ENCODE data around the gene WNK2. TPM values are rescaled to one million over a fixed set of nuclear protein-coding genes. Genes with fewer than 3 reads are reported as not detected.

The WNK2 gene
- total RNA-seq, 1 donor from 2014 or later: 6.2 TPM

GRCh38 chr9:93238953-93239925, 55.3 kb downstream of the WNK2 start:
- Mint-ChIP-seq H3K9me3 (no peaks in the 10 kb centered on the region), H3K27ac (no peak overlapping the region), H3K4me1 (peaks cover 24% of the 10 kb centered on the region), H3K27me3 (ENCODE audit: insufficient read depth, low read depth) (peaks cover 9% of the 10 kb centered on the region), H3K36me3 (peaks cover 25% of the 10 kb centered on the region), H3K4me3 (no peak overlapping the region)
- no peaks in the 10 kb centered on the region for H3K27me3 ChIP-seq
- H3K4me2 ChIP-seq: no peak overlapping the region
- no peaks in the 10 kb centered on the region for H3K79me2 ChIP-seq (ENCODE audit: low read depth)
- no peak overlapping the region for H2AFZ ChIP-seq (replicated peaks)
- DNase-seq (ENCODE audit: low spot score): no peak
- no peaks in the 10 kb centered on the region for H3F3A ChIP-seq (ENCODE audit: low read depth)
- no peak overlapping the region for H3K27ac ChIP-seq
- no peaks in the 10 kb centered on the region for H3K9me3 ChIP-seq (ENCODE audit: low read depth)
- H3K4me3 ChIP-seq: no peak overlapping the region
- H3K9ac ChIP-seq: no peak overlapping the region
- no peak for TF ChIP-seq CTCF (IDR thresholded peaks at IDR 0.05)
- TF ChIP-seq EZH2 (IDR thresholded peaks at IDR 0.05): no peak
- TF ChIP-seq EZH2phosphoT487 (IDR thresholded peaks at IDR 0.05): no peak
- peaks cover 11% of the 10 kb centered on the region for H3K4me1 ChIP-seq
- H4K20me1 ChIP-seq (ENCODE audit: low read depth): peaks cover 6% of the 10 kb centered on the region
- H3K36me3 ChIP-seq: no peaks in the 10 kb centered on the region

GRCh38 chr9:93240891-93241334, 57.0 kb downstream of the WNK2 start:
- Histone ChIP-seq H4K20me1 (ENCODE audit: low read depth) (peaks cover 6% of the 10 kb centered on the region), H2AFZ (replicated peaks) (no peak overlapping the region), H3K4me1 (peaks cover 11% of the 10 kb centered on the region)

GRCh38 chr9:93243112-93243511, 59.2 kb downstream of the WNK2 start:
- Histone ChIP-seq H3F3A (ENCODE audit: low read depth) (no peaks in the 10 kb centered on the region), H3K79me2 (ENCODE audit: low read depth) (no peaks in the 10 kb centered on the region), H3K9ac (no peak overlapping the region), H3K4me2 (peak overlapping the region; percentile 19), H3K36me3 (no peaks in the 10 kb centered on the region), H3K27ac (no peak overlapping the region), H4K20me1 (ENCODE audit: low read depth) (peaks cover 3% of the 10 kb centered on the region), H3K4me1 (peaks cover 11% of the 10 kb centered on the region), H3K9me3 (ENCODE audit: low read depth) (no peaks in the 10 kb centered on the region), H3K27me3 (no peaks in the 10 kb centered on the region), H3K4me3 (no peak overlapping the region), H2AFZ (replicated peaks) (no peak overlapping the region)
- TF ChIP-seq EZH2phosphoT487 (IDR thresholded peaks at IDR 0.05) (no peak), EZH2 (IDR thresholded peaks at IDR 0.05) (no peak), CTCF (IDR thresholded peaks at IDR 0.05) (no peak)
- H3K27me3 Mint-ChIP-seq (ENCODE audit: insufficient read depth, low read depth): peaks cover 9% of the 10 kb centered on the region
- peak; percentile 39 for DNase-seq (ENCODE audit: low spot score)
- peaks cover 22% of the 10 kb centered on the region for H3K4me1 Mint-ChIP-seq
- no peaks in the 10 kb centered on the region for H3K9me3 Mint-ChIP-seq
- H3K36me3 Mint-ChIP-seq: peaks cover 29% of the 10 kb centered on the region
- H3K4me3 Mint-ChIP-seq: no peak overlapping the region
- H3K27ac Mint-ChIP-seq: no peak overlapping the region

More at GRCh38 chr9:93240891-93241334, 57.0 kb downstream of the WNK2 start:
- Histone ChIP-seq H3K4me3 (no peak overlapping the region), H3K36me3 (no peaks in the 10 kb centered on the region), H3K9me3 (ENCODE audit: low read depth) (no peaks in the 10 kb centered on the region), H3K79me2 (ENCODE audit: low read depth) (no peaks in the 10 kb centered on the region), H3K9ac (no peak overlapping the region), H3K4me2 (no peak overlapping the region), H3F3A (ENCODE audit: low read depth) (no peaks in the 10 kb centered on the region), H3K27me3 (no peaks in the 10 kb centered on the region), H3K27ac (no peak overlapping the region)
- no peak for TF ChIP-seq EZH2 (IDR thresholded peaks at IDR 0.05)
- TF ChIP-seq CTCF (IDR thresholded peaks at IDR 0.05): no peak
- no peak for TF ChIP-seq EZH2phosphoT487 (IDR thresholded peaks at IDR 0.05)
- H3K27ac Mint-ChIP-seq: no peak overlapping the region
- H3K4me1 Mint-ChIP-seq: peaks cover 20% of the 10 kb centered on the region
- peaks cover 11% of the 10 kb centered on the region for H3K27me3 Mint-ChIP-seq (ENCODE audit: insufficient read depth, low read depth)
- peaks cover 25% of the 10 kb centered on the region for H3K36me3 Mint-ChIP-seq
- no peak overlapping the region for H3K4me3 Mint-ChIP-seq
- DNase-seq (ENCODE audit: low spot score): no peak
- no peaks in the 10 kb centered on the region for H3K9me3 Mint-ChIP-seq

Measured in neural progenitor cell (in vitro differentiated cells).